ENCODE measurements around the gene WDR5.

The WDR5 gene

DNA sequence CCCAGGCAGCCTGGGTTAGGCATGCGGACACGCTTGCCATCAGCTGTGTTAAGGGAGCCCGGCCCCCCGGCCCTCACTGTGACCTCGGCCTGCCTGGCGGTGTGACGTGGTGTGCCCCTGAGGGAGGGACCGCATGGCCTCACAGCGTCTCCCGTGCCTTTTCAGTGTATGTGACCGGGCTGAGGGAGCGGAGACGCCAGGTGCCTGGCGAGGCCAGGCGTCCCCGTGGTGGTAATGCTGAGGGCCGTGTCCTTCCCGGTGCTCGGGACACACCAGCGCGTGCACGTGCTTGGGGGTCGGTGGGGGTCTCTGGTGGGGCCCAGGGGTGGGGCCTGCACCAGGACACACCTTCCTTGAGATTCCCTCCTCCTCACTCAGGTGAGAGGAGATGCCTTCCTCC is 17.6 kb downstream of the WDR5 start:
- TF ChIP-seq, protein P1, sequence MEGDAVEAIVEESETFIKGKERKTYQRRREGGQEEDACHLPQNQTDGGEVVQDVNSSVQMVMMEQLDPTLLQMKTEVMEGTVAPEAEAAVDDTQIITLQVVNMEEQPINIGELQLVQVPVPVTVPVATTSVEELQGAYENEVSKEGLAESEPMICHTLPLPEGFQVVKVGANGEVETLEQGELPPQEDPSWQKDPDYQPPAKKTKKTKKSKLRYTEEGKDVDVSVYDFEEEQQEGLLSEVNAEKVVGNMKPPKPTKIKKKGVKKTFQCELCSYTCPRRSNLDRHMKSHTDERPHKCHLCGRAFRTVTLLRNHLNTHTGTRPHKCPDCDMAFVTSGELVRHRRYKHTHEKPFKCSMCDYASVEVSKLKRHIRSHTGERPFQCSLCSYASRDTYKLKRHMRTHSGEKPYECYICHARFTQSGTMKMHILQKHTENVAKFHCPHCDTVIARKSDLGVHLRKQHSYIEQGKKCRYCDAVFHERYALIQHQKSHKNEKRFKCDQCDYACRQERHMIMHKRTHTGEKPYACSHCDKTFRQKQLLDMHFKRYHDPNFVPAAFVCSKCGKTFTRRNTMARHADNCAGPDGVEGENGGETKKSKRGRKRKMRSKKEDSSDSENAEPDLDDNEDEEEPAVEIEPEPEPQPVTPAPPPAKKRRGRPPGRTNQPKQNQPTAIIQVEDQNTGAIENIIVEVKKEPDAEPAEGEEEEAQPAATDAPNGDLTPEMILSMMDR (IDR thresholded peaks at IDR 0.05; ENCODE audit: borderline replicate concordance, insufficient read depth, low read depth, low read length) = no peak
- H3K4me3 ChIP-seq (ENCODE audit: low read depth, low read length) = no peak overlapping the region

DNA sequence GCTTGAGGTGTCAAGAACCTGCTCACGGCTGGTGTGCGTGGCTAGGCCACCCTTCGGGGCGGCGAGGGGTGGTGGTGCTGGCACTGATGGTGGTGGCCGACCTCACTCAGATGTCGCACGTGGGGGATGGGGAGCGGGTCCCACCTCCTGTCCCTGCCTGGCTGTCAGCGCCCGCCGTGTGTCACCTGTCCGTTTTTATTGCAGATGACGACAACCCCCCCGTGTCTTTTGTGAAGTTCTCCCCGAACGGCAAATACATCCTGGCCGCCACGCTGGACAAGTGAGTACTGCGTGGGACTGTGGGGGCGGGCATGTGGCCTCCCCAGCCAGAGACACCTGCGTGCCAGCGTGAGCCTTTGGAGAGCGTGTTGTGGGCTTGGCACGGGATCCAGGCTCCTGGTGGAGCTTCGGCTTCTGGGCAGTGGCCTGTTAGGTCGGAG is 18.4 kb downstream of the WDR5 start:
- H3K4me3 ChIP-seq (ENCODE audit: low read depth, low read length) = no peak overlapping the region
- TF ChIP-seq, protein P1 (IDR thresholded peaks at IDR 0.05; ENCODE audit: borderline replicate concordance, insufficient read depth, low read depth, low read length) = no peak

DNA sequence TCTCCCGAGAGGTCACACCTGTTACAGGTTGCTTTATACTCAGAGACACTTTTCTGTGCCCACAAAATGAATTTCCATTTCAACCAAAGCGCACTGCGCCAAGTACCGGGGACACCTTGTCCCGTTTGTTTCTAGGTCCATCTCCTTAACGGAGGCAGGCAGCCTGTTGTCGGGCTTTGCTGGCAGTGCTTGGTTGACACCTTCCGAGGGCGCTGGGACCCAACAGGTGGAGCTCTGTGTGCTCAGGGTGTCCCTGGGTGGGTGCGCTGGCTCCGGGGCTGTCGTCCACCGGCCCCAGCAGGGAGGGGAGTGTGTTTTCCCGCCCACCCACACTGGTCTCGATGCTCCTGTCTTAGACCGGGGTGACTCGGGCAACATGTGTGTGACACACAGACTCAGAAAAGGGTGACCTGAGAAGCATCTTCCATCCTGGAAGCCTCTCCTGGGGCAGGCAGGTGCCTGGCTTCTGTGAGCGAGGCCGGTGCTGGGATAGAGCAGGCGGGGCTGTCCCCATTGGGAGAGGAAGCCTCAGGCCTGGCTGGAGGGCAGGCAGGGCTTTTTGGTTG is 20.0 kb downstream of the WDR5 start:
- TF ChIP-seq, protein P1 (IDR thresholded peaks at IDR 0.05; ENCODE audit: borderline replicate concordance, insufficient read depth, low read depth, low read length) = no peak
- H3K4me3 ChIP-seq (ENCODE audit: low read depth, low read length) = no peak overlapping the region

DNA sequence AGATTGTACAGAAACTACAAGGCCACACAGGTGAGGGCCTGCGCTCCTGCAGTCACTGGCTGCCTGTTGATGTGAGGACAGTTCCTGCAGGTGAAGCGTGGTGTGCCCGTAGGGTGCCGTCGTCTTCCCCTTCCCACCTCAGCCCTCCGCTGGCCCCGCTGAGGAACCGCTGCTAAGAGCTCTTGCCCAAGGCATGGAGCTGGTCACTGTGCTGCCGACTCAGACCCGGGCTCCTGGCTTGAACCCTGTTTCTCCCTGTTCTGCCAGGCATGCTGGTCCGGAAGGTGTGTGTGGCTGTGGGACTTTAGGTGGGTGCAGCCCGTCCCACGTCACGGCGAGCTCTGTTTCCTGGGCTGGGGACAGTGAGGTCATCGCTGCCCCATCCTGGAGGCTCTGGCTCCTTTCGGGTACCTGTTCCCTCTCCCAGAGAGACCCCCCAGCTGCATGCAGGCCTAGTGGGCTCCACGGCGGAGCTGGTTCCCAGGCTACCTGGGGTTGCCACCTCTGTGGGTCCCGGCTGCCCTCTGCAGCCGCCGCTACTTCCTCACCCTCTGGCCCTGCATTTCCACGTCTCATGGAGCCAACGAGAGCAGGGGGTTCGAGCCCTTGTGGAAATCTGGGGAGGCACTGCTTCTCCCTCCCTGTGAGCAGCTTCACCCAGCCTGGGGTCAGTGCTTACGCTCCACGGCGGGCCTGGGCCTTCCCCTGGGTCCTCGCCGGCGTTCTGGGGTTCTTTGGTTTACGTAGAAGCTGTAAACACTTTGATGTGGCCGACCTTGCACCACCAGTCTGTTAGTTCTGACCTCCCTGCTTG is 20.9 kb downstream of the WDR5 start:
- H3K4me3 ChIP-seq (ENCODE audit: low read depth, low read length) = no peak overlapping the region
- TF ChIP-seq, protein P1 (IDR thresholded peaks at IDR 0.05; ENCODE audit: borderline replicate concordance, insufficient read depth, low read depth, low read length) = no peak

DNA sequence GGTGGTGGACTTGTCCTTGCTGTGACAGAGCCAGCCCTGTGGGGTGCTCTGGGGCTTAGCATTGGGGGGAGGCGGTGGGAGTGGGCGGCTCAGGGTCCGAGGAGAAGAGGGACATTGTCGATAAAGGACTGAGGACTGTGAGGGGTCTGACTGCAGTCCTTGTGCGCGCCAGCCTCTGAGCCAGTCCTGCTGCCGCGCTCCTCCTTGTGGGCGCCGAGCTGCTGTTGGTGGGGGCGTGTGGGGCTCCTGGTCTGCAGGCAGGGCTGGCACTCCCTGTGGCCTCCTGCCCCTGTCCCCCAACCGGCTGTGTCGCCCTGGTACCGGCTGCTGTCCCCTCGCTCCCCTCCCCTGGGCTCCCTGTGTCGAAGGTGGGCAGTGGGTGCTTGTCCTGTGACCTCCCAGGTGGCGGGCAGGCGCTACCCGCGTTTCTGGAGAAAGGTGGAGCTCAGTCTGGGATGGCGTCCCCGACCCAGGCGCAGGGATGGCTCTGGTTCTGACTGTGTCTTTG is 21.6 kb downstream of the WDR5 start:
- H3K4me3 ChIP-seq (ENCODE audit: low read depth, low read length) = no peak overlapping the region
- TF ChIP-seq, protein P1 (IDR thresholded peaks at IDR 0.05; ENCODE audit: borderline replicate concordance, insufficient read depth, low read depth, low read length) = no peak

DNA sequence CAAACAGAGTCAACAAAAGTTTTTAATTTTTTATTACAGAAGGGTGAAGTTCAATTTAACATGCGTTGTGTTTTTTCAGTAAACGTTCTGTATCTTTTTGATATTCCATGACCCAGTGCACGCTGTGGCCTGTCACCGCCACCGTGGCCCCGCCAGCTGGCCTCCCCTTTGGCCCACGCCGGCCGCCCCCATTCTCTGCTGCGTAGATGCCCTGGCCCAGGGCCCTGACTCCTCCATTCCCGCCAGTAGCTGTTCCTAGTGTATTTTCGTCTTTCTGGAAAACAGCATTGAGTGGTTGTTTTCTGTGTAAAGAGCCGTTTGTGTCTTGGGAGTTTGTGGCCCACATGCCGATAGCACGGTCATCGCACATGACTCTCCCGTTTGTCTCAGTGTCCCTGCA is 22.4 kb downstream of the WDR5 start:
- TF ChIP-seq, protein P1 (IDR thresholded peaks at IDR 0.05; ENCODE audit: borderline replicate concordance, insufficient read depth, low read depth, low read length) = no peak
- no peak overlapping the region for H3K4me3 ChIP-seq (ENCODE audit: low read depth, low read length)
